DOHH2 (cell line): ENCODE results near the gene GNB3.

Experiments
- H3F3A ChIP-seq: fragments of 200-600 bp; sonication (generic), shearing (Covaris generic); 2 replicates; pipeline ENCODE4 v1.6.0; 2016; ENCODE audit warnings: antibody characterized with exemption, mild to moderate bottlenecking; ENCODE audit not compliant: control insufficient read depth, insufficient read depth
- H3K27ac ChIP-seq: fragments of 200-600 bp; sonication (generic); 2 replicates; pipeline ENCODE4 v1.5.1; 2014; ENCODE audit warnings: low read depth, mild to moderate bottlenecking, low read length, moderate library complexity
- H3K27me3 ChIP-seq: fragments of 200-600 bp; sonication (generic); 2 replicates; pipeline ENCODE4 v1.6.1; 2014; ENCODE audit warnings: mild to moderate bottlenecking, low read length, mixed read lengths; ENCODE audit not compliant: control insufficient read depth
- H3K36me3 ChIP-seq: fragments of 200-600 bp; sonication (generic); 2 replicates; pipeline ENCODE4 v1.6.1; 2014; ENCODE audit warnings: mild to moderate bottlenecking, low read length, moderate library complexity, mixed read lengths; ENCODE audit not compliant: control insufficient read depth
- H3K4me1 ChIP-seq: fragments of 200-600 bp; sonication (generic); 2 replicates; pipeline ENCODE4 v1.6.1; 2014; ENCODE audit warnings: mild to moderate bottlenecking, low read length, mixed read lengths; ENCODE audit not compliant: control insufficient read depth
- H3K4me2 ChIP-seq: fragments of 200-600 bp; sonication (generic); 2 replicates; pipeline ENCODE4 v1.6.0; 2014; ENCODE audit warnings: mild to moderate bottlenecking, low read length, moderate library complexity
- H3K4me3 ChIP-seq: fragments of 200-600 bp; sonication (generic); 2 replicates; pipeline ENCODE4 v1.5.1; 2014; ENCODE audit warnings: mild to moderate bottlenecking, low read length, mixed read lengths
- H3K79me2 ChIP-seq: fragments of 200-600 bp; sonication (generic); 2 replicates; pipeline ENCODE4 v1.6.1; 2014; ENCODE audit warnings: mild to moderate bottlenecking, low read length, mixed read lengths; ENCODE audit not compliant: control insufficient read depth
- H3K9me2 ChIP-seq: fragments of 200-600 bp; sonication (generic); replicated peaks from 2 replicates; pipeline ENCODE4 v1.6.1; 2014; ENCODE audit warnings: mild to moderate bottlenecking, low read length, mixed read lengths; ENCODE audit not compliant: control insufficient read depth
- H3K9me3 ChIP-seq: fragments of 200-600 bp; sonication (generic); 2 replicates; pipeline ENCODE4 v1.6.1; 2014; ENCODE audit warnings: antibody characterized with exemption, low read length, mixed read lengths; ENCODE audit not compliant: control insufficient read depth, insufficient read depth
- H4K20me1 ChIP-seq: fragments of 200-600 bp; sonication (generic); 2 replicates; pipeline ENCODE4 v1.6.0; 2014; ENCODE audit warnings: low read depth, mild to moderate bottlenecking, antibody characterized with exemption, low read length, moderate library complexity; ENCODE audit not compliant: control insufficient read depth, insufficient read depth
- CTCF ChIP-seq: fragments of 200-600 bp; sonication (generic); IDR thresholded peaks from one replicate; pipeline ENCODE4 v1.5.1; 2014; ENCODE audit warnings: antibody characterized with exemption, mild to moderate bottlenecking, low read depth, low read length; ENCODE audit not compliant: poor library complexity, severe bottlenecking
- EZH2phosphoT487 ChIP-seq: fragments of 200-600 bp; sonication (generic); IDR thresholded peaks from 2 replicates; pipeline ENCODE4 v1.6.1; 2017; ENCODE audit warnings: borderline replicate concordance, mild to moderate bottlenecking, antibody characterized with exemption, low read length, moderate library complexity, mixed read lengths

Gene GNB3

GRCh38 chr12:6834873-6835272 lies 5.9 kb upstream of the GNB3 start:
- Histone ChIP-seq H3K79me2 (no peaks in the 10 kb centered on the region), H4K20me1 (no peaks in the 10 kb centered on the region), H3K36me3 (no peaks in the 10 kb centered on the region), H3F3A (no peaks in the 10 kb centered on the region), H3K4me3 (no peak overlapping the region), H3K9me3 (no peaks in the 10 kb centered on the region), H3K4me1 (peaks cover 27% of the 10 kb centered on the region), H3K4me2 (no peak overlapping the region), H3K9me2 (no peaks in the 10 kb centered on the region), H3K27ac (no peak overlapping the region), H3K27me3 (peaks cover 33% of the 10 kb centered on the region)
- no peak for TF ChIP-seq CTCF
- no peak for TF ChIP-seq EZH2phosphoT487

- Histone ChIP-seq H3F3A (peaks cover under 1% of the 10 kb centered on the region; the same call in 1 of the 2 replicates), H3K27me3 (peaks cover 13% of the 10 kb centered on the region), H4K20me1 (no peaks in the 10 kb centered on the region), H3K4me2 (no peak overlapping the region), H3K9me2 (no peaks in the 10 kb centered on the region), H3K4me3 (no peak overlapping the region), H3K36me3 (no peaks in the 10 kb centered on the region), H3K27ac (no peak overlapping the region), H3K9me3 (no peaks in the 10 kb centered on the region), H3K79me2 (no peaks in the 10 kb centered on the region), H3K4me1 (peaks cover 45% of the 10 kb centered on the region)
- TF ChIP-seq CTCF (no peak), EZH2phosphoT487 (no peak)
Measured at GRCh38 chr12:6836851-6837250, 3.9 kb upstream of the GNB3 start.

DNA sequence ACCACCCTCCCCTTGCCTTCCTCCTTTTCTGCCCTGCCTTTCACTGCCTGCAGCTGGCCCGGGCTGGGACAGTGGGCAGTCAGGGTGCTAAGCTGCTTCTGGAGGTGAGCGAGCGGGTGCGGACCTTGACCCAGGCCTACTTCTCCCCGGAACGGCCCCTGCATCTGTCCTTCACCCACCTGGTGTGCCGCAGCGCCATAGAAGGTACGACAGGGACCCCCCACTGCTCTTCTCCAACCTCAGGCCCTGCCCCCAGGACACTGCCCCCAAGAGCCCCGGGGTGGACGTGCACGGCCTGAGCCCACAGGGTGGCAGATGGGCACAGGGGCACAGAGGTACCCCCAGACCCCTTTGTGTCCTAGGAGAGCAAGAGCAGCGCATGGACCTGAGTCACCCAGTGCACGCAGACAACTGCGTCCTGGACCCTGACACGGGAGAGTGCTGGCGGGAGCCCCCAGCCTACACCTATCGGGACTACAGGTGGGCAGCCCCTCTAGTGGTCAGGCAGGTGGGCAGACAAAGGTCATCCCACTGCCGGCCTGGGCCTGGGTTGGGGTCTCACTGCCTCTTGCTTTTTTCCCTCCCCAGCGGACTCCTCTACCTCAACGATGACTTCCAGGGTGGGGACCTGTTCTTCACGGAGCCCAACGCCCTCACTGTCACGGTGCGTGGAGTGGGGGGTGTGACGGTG lies 3.2 kb upstream of the GNB3 start:
- H3K27ac ChIP-seq = no peak overlapping the region
- no peak overlapping the region for H3K4me3 ChIP-seq
- H3K4me1 ChIP-seq = peaks cover 45% of the 10 kb centered on the region
- no peaks in the 10 kb centered on the region for H3K79me2 ChIP-seq
- H3K9me2 ChIP-seq = no peaks in the 10 kb centered on the region
- no peak overlapping the region for H3K4me2 ChIP-seq
- H3F3A ChIP-seq = peaks cover 4% of the 10 kb centered on the region; the same call in 1 of the 2 replicates
- H3K9me3 ChIP-seq = no peaks in the 10 kb centered on the region
- no peaks in the 10 kb centered on the region for H3K36me3 ChIP-seq
- H3K27me3 ChIP-seq = peaks cover 9% of the 10 kb centered on the region; the same call in 1 of the 2 replicates
- no peaks in the 10 kb centered on the region for H4K20me1 ChIP-seq
- no peak for TF ChIP-seq EZH2phosphoT487
- TF ChIP-seq CTCF = no peak
